HG02840 (cell line): ENCODE results near the gene GMPR.

Experiments used
- ATAC-seq: cut with Tn5 transposase; IDR thresholded peaks from one replicate; pipeline ENCODE4 v1.9.1; 2021; ENCODE audit warnings: mild to moderate bottlenecking, moderate library complexity, moderate number of reproducible peaks; ENCODE audit not compliant: unreplicated experiment, low FRiP score

Gene GMPR

GRCh38 chr6:16295060-16295459 lies 56.7 kb downstream of the GMPR start:
- ATAC-seq = no peak

GRCh38 chr6:16295471-16295870 lies 57.1 kb downstream of the GMPR start:
- ATAC-seq = no peak

GRCh38 chr6:16296061-16296670 lies 57.8 kb downstream of the GMPR start:
- ATAC-seq = no peak

- no peak for ATAC-seq
Measured at GRCh38 chr6:16299861-16300260, 61.5 kb downstream of the GMPR start.

- ATAC-seq = peak; percentile 44
Measured at GRCh38 chr6:16301511-16301910, 63.1 kb downstream of the GMPR start.

- ATAC-seq = no peak
Measured at GRCh38 chr6:16302721-16303552, 64.5 kb downstream of the GMPR start.

- ATAC-seq = peak; percentile 83
Measured at GRCh38 chr6:16305246-16305725, 66.9 kb downstream of the GMPR start.

- ATAC-seq = peak; percentile 29
Measured at GRCh38 chr6:16305788-16306187, 67.4 kb downstream of the GMPR start.

GRCh38 chr6:16306334-16306733 lies 67.9 kb downstream of the GMPR start:
- ATAC-seq = no peak

GRCh38 chr6:16311763-16312162 lies 73.4 kb downstream of the GMPR start:
- ATAC-seq = no peak

GRCh38 chr6:16313732-16314131 lies 75.3 kb downstream of the GMPR start:
- no peak for ATAC-seq

- no peak for ATAC-seq
Measured at GRCh38 chr6:16314296-16314695, 75.9 kb downstream of the GMPR start.

- no peak for ATAC-seq
Measured at GRCh38 chr6:16316741-16317251, 78.4 kb downstream of the GMPR start.

- ATAC-seq = no peak
Measured at GRCh38 chr6:16318538-16318937, 80.2 kb downstream of the GMPR start.

- no peak for ATAC-seq
Measured at GRCh38 chr6:16318953-16319720, 80.8 kb downstream of the GMPR start.

- ATAC-seq = peak; percentile 52
Measured at GRCh38 chr6:16319813-16320532, 81.6 kb downstream of the GMPR start.

- no peak for ATAC-seq
Measured at GRCh38 chr6:16320533-16321340, 82.3 kb downstream of the GMPR start.

GRCh38 chr6:16321341-16321710 lies 82.9 kb downstream of the GMPR start:
- ATAC-seq = no peak

GRCh38 chr6:16321826-16322225 lies 83.4 kb downstream of the GMPR start:
- no peak for ATAC-seq
